SK-N-MC (cell line): ENCODE measurements around the gene ADAD1.

ENCODE experiments used
- EZH2 ChIP-seq: fragments of 200-600 bp; sonication (generic); IDR thresholded peaks from one replicate; pipeline ENCODE4 v1.6.1; 2017; ENCODE audit warnings: antibody characterized with exemption
- POLR2AphosphoS5 ChIP-seq: IDR thresholded peaks from 2 replicates; pipeline ENCODE4 v1.6.1; 2012; ENCODE audit warnings: mild to moderate bottlenecking, low read depth, low read length, borderline replicate concordance

GRCh38 chr4:122329876-122330565, 48.8 kb upstream of the ADAD1 start:
- no peak for TF ChIP-seq EZH2
- TF ChIP-seq POLR2AphosphoS5, result no peak
